ENCODE results near the gene NUCKS1. TPM values are rescaled to one million over a fixed set of nuclear protein-coding genes. Genes with fewer than 3 reads are reported as not detected.

Gene NUCKS1, protein sequence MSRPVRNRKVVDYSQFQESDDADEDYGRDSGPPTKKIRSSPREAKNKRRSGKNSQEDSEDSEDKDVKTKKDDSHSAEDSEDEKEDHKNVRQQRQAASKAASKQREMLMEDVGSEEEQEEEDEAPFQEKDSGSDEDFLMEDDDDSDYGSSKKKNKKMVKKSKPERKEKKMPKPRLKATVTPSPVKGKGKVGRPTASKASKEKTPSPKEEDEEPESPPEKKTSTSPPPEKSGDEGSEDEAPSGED
- 183 TPM for polyA plus RNA-seq (2013, experiment 1 of 2)
- polyA plus RNA-seq (2013, experiment 2 of 2), result 218 TPM

DNA sequence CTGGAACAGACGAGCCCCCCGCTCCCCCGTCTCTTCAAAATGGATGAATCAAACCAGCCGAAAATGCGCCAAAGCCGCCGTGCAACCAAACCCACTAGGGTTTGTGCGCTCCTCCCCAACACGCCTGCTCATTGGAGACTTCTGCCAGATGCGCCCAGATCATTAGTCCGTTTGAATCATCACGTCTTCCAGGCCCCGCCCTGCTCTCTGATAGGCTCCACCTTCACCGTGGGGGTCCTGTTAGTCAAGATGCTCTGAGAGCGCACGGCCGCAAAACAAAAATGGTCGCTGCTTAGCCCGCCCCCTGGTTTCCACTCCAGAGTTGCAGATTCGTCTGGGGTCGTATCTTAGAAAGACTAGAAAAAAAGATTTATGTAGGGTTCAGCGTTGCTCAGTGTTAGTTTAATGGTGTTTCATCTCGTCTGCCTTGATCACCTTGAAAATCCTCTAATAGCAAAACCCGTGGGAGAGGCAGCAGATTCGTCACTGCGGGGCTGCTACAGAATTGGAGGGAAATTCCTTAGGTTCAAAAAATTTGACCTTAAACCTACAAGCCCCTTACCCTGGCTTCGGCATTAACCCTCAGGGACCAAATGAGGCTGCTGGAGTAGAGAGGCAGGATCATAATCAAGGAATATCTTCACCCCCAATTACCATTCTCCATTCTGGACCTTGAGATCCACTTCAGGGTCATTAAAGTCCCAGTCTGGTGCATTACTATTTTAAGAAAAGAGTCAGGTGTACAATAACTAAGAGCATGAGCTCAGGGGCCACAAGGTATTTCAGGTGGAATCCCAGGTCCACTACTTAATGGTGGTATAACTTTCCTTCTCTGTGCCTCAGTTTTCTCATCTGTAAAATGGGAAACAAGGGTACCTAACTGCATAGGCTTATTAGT lies at the start of gene NUCKS1:
Gene NUCKS1, minus strand, starts transcription at position 45 of the 898 bp plus-strand sequence. CDS start 209 bp downstream, outside the sequence.
- WGBS, 2 experiments (ENCODE audit: insufficient coverage in 2 of 2), result 0% methylated on average over 19 to 21 of the region's 27 CpGs
- peak within 1 kb of the TSS; percentile 83 for H3K4me3 ChIP-seq (ENCODE audit: extremely low read depth, insufficient read depth, low read length, poor library complexity, severe bottlenecking)
- H3K27ac ChIP-seq (ENCODE audit: low read depth, low read length, severe bottlenecking), result peak within 1 kb of the TSS; percentile 93
- peaks cover 21% of the 10 kb centered on the region for H3K36me3 ChIP-seq (ENCODE audit: control insufficient read depth, insufficient read depth, low read length)
- no peaks in the 10 kb centered on the region for H3K9me3 ChIP-seq (ENCODE audit: control insufficient read depth, low read length)
- peaks cover 11% of the 10 kb centered on the region for H3K4me1 ChIP-seq (ENCODE audit: control insufficient read depth, insufficient read depth, low read length, poor library complexity, severe bottlenecking)

GRCh38 chr1:205798577-205798976 lies 48.6 kb upstream of the NUCKS1 start:
- no peaks in the 10 kb centered on the region for H3K4me1 ChIP-seq (ENCODE audit: control insufficient read depth, insufficient read depth, low read length, poor library complexity, severe bottlenecking)
- H3K9me3 ChIP-seq (ENCODE audit: control insufficient read depth, low read length), result no peaks in the 10 kb centered on the region
- no peak overlapping the region for H3K4me3 ChIP-seq (ENCODE audit: extremely low read depth, insufficient read depth, low read length, poor library complexity, severe bottlenecking)
- H3K36me3 ChIP-seq (ENCODE audit: control insufficient read depth, insufficient read depth, low read length), result peaks cover 61% of the 10 kb centered on the region
- WGBS, 2 experiments (ENCODE audit: insufficient coverage in 2 of 2), result 71 to 75% methylated on average over 4 to 5 of the region's 5 CpGs
- no peak overlapping the region for H3K27ac ChIP-seq (ENCODE audit: low read depth, low read length, severe bottlenecking)

GRCh38 chr1:205797168-205797567 lies 47.2 kb upstream of the NUCKS1 start:
- no peaks in the 10 kb centered on the region for H3K4me1 ChIP-seq (ENCODE audit: control insufficient read depth, insufficient read depth, low read length, poor library complexity, severe bottlenecking)
- peaks cover 74% of the 10 kb centered on the region for H3K36me3 ChIP-seq (ENCODE audit: control insufficient read depth, insufficient read depth, low read length)
- WGBS, 2 experiments (ENCODE audit: insufficient coverage in 2 of 2), result 100% methylated on average over 2 of the region's 2 CpGs
- H3K4me3 ChIP-seq (ENCODE audit: extremely low read depth, insufficient read depth, low read length, poor library complexity, severe bottlenecking), result no peak overlapping the region
- H3K27ac ChIP-seq (ENCODE audit: low read depth, low read length, severe bottlenecking), result no peak overlapping the region
- H3K9me3 ChIP-seq (ENCODE audit: control insufficient read depth, low read length), result no peaks in the 10 kb centered on the region

- Histone ChIP-seq H3K9me3 (ENCODE audit: control insufficient read depth, low read length) (no peaks in the 10 kb centered on the region), H3K27ac (ENCODE audit: low read depth, low read length, severe bottlenecking) (no peak overlapping the region), H3K4me3 (ENCODE audit: extremely low read depth, insufficient read depth, low read length, poor library complexity, severe bottlenecking) (no peak overlapping the region), H3K36me3 (ENCODE audit: control insufficient read depth, insufficient read depth, low read length) (peaks cover 68% of the 10 kb centered on the region), H3K4me1 (ENCODE audit: control insufficient read depth, insufficient read depth, low read length, poor library complexity, severe bottlenecking) (no peaks in the 10 kb centered on the region)
- whole genome bisulfite sequencing, 2 experiments (ENCODE audit: insufficient coverage in 2 of 2), result 100% methylated on average over 1 of the region's 5 CpGs; no CpG with 5 or more reads in 1 of the 2 experiments
Observed at GRCh38 chr1:205794011-205794730, 44.2 kb upstream of the NUCKS1 start.

DNA sequence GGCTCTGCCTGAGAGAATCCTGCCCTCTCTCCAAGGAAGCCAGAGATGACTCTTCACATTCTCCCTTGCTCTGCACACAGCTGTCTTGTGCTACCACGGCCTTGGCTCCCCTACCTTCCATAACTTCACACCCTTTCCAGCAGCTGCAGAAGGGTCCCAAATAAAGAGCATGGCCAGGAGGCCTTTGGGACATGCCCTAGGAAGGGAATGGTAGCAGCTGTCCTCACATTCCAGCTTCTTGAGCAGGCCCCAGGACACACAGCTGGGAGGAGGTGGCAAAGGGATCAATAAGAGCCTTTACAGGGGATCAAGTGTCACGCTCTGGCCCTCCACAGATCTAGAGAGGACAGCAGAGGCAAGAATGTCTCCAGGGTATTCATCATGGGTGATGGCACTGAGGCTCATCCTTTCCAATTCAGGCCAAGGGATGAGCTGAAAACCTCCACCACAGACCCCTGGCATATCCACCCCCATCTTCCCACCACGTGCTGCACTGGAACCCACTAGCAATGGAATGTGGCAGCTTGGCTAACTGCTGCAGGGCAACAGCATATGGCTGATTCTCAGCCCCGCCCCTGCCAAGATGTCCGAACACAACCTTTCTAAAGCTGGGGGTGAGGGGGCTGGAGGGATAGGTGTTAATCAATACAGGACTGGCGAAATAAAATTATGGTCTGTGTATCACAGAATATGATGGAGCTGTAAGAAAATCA lies 43.1 kb upstream of the NUCKS1 start:
- Histone ChIP-seq H3K36me3 (ENCODE audit: control insufficient read depth, insufficient read depth, low read length) (peaks cover 58% of the 10 kb centered on the region), H3K4me1 (ENCODE audit: control insufficient read depth, insufficient read depth, low read length, poor library complexity, severe bottlenecking) (no peaks in the 10 kb centered on the region), H3K9me3 (ENCODE audit: control insufficient read depth, low read length) (no peaks in the 10 kb centered on the region), H3K4me3 (ENCODE audit: extremely low read depth, insufficient read depth, low read length, poor library complexity, severe bottlenecking) (no peak overlapping the region), H3K27ac (ENCODE audit: low read depth, low read length, severe bottlenecking) (no peak overlapping the region)
- 65 to 78% methylated on average over 4 to 5 of the region's 6 CpGs for WGBS, 2 experiments (ENCODE audit: insufficient coverage in 2 of 2)

DNA sequence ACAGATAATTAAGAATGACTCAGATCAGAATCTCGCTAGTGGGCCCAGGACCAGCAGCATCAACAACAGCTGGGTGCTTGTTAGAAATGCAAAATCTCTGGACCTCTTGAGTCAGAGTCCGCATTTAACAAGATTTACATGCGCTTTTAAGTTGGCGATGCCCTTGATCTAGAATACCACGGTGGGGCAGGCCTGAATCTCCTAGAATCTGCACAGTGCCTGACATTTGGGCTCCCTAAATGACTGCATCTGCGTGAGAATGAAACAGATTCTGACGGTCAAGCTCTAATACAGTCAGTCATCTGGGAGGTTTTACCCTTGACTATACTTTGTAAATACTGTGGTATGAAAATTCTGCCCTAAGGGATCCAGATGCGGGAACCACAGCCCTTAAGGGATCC lies 42.5 kb upstream of the NUCKS1 start:
- Histone ChIP-seq H3K36me3 (ENCODE audit: control insufficient read depth, insufficient read depth, low read length) (peaks cover 51% of the 10 kb centered on the region), H3K9me3 (ENCODE audit: control insufficient read depth, low read length) (no peaks in the 10 kb centered on the region), H3K4me1 (ENCODE audit: control insufficient read depth, insufficient read depth, low read length, poor library complexity, severe bottlenecking) (no peaks in the 10 kb centered on the region), H3K27ac (ENCODE audit: low read depth, low read length, severe bottlenecking) (no peak overlapping the region), H3K4me3 (ENCODE audit: extremely low read depth, insufficient read depth, low read length, poor library complexity, severe bottlenecking) (no peak overlapping the region)
- 88 to 93% methylated on average over 7 to 8 of the region's 8 CpGs for WGBS, 2 experiments (ENCODE audit: insufficient coverage in 2 of 2)

- H3K9me3 ChIP-seq (ENCODE audit: control insufficient read depth, low read length), result no peaks in the 10 kb centered on the region
- 67 to 94% methylated on average over 4 of the region's 5 CpGs for WGBS, 2 experiments (ENCODE audit: insufficient coverage in 2 of 2)
- H3K4me1 ChIP-seq (ENCODE audit: control insufficient read depth, insufficient read depth, low read length, poor library complexity, severe bottlenecking), result no peaks in the 10 kb centered on the region
- H3K27ac ChIP-seq (ENCODE audit: low read depth, low read length, severe bottlenecking), result no peak overlapping the region
- H3K4me3 ChIP-seq (ENCODE audit: extremely low read depth, insufficient read depth, low read length, poor library complexity, severe bottlenecking), result no peak overlapping the region
- peaks cover 44% of the 10 kb centered on the region for H3K36me3 ChIP-seq (ENCODE audit: control insufficient read depth, insufficient read depth, low read length)
Observed at GRCh38 chr1:205791568-205792180, 41.7 kb upstream of the NUCKS1 start.

DNA sequence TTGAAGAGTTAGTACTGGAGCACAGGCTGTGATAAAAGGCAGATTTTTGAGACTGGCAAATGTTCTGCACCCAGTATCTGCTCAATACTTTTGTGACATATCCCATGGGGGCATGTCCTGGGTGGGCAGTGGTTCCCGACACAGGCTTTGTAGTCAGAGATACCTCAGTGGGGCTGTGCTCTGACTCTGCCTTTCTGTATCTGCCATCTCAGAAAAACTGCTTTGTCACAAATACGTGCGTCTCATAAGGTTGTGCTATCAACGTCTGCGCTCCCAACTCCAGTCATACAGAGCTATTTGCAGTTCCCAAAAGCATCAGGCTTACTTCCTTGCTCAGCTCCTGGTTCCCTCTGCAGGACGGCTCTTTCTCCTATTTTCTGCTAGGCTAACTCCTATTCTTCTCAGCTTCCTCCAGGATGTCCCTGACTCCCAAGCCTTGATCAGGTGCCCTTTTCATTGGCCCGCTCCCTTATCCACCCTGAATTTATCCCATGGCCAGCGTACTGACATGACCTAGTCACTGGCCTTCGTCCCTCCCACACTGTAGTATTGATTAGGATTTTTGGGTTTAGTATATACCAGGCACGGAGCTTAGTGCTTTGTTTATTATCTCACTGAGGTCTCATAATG lies 37.4 kb upstream of the NUCKS1 start:
- Histone ChIP-seq H3K9me3 (ENCODE audit: control insufficient read depth, low read length) (no peaks in the 10 kb centered on the region), H3K36me3 (ENCODE audit: control insufficient read depth, insufficient read depth, low read length) (peaks cover 15% of the 10 kb centered on the region)
- WGBS, 2 experiments (ENCODE audit: insufficient coverage in 2 of 2), result 86 to 90% methylated on average over 6 to 8 of the region's 10 CpGs

GRCh38 chr1:205786601-205787000 lies 36.6 kb upstream of the NUCKS1 start:
- Histone ChIP-seq H3K4me3 (ENCODE audit: extremely low read depth, insufficient read depth, low read length, poor library complexity, severe bottlenecking) (no peak overlapping the region), H3K9me3 (ENCODE audit: control insufficient read depth, low read length) (no peaks in the 10 kb centered on the region), H3K36me3 (ENCODE audit: control insufficient read depth, insufficient read depth, low read length) (peaks cover 12% of the 10 kb centered on the region), H3K4me1 (ENCODE audit: control insufficient read depth, insufficient read depth, low read length, poor library complexity, severe bottlenecking) (no peaks in the 10 kb centered on the region), H3K27ac (ENCODE audit: low read depth, low read length, severe bottlenecking) (no peak overlapping the region)
- WGBS, 2 experiments (ENCODE audit: insufficient coverage in 2 of 2), result 44% methylated on average over 2 of the region's 4 CpGs; no CpG with 5 or more reads in 1 of the 2 experiments

More for the DNA sequence above, 37.4 kb upstream of the NUCKS1 start:
- Histone ChIP-seq H3K4me3 (ENCODE audit: extremely low read depth, insufficient read depth, low read length, poor library complexity, severe bottlenecking) (no peak overlapping the region), H3K27ac (ENCODE audit: low read depth, low read length, severe bottlenecking) (no peak overlapping the region), H3K4me1 (ENCODE audit: control insufficient read depth, insufficient read depth, low read length, poor library complexity, severe bottlenecking) (no peaks in the 10 kb centered on the region)

Measured in mesodermal cell (in vitro differentiated cells).